Thyroid gland (tissue), 4 donors: ENCODE results near the gene TRAF7.
"Not testable (repeated sequence)": the region's sequence is repeated elsewhere in the genome, so short reads cannot be mapped to it uniquely, and the experiment has no call there.

ENCODE experiments used
- POLR2A ChIP-seq, 2 donors: fragments of 450-650 bp; IDR thresholded peaks; one replicate each; pipeline ENCODE4 v1.6.1; 2017; ENCODE audit warnings: antibody characterized with exemption in 2 of 2, mild to moderate bottlenecking in 2 of 2, moderate library complexity in 1 of 2
- TF ChIP-seq, protein P1 (sequence below), 6 experiments: fragments of 200-600 bp in 3 of 6; fragments of 450-650 bp in 3 of 6; sonication (generic) in 3 of 6; IDR thresholded peaks; one replicate each; pipeline ENCODE4 v1.5.1; 2016 to 2019; ENCODE audit warnings: antibody characterized with exemption in 6 of 6, mild to moderate bottlenecking in 2 of 6, inconsistent platforms in 1 of 6, moderate library complexity in 1 of 6

DNA sequence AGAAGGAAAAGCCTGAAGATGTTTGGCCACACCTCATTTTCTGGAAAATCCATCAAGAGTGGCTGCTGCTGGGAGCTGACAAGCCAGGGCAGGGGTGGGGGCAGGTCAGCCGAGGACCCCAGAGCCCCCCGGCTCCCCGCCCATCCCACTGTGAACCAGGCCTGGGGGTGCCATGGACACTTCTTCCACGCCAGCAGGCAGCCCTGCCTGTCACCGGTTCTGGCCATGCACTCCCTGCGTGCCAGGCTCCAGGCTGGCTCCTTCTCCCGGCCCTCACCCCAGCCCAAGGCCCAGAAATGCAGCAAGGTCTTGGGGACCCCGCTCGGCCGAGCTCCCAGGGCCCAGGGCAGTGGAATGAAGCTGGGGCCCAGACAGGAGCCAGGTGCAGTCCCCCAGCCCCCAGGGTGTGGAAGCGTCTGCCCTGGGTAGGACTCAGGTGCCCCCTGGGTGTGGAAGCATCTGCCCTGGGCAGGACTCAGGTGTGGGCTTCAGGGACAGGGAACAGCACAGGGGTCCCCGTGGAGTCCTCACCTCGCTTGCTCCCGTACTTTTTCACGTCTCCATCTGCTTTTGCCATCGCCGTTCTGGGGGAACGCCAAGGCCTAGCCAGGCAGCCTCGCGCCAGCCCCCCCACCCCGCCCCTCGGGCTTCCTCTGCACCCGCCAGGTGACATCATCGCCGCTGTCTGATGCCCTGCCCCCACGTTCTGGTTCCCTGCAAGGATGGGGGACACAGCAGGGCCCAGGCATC, 32.5 kb upstream of the TRAF7 start:
- TF ChIP-seq, protein P1, sequence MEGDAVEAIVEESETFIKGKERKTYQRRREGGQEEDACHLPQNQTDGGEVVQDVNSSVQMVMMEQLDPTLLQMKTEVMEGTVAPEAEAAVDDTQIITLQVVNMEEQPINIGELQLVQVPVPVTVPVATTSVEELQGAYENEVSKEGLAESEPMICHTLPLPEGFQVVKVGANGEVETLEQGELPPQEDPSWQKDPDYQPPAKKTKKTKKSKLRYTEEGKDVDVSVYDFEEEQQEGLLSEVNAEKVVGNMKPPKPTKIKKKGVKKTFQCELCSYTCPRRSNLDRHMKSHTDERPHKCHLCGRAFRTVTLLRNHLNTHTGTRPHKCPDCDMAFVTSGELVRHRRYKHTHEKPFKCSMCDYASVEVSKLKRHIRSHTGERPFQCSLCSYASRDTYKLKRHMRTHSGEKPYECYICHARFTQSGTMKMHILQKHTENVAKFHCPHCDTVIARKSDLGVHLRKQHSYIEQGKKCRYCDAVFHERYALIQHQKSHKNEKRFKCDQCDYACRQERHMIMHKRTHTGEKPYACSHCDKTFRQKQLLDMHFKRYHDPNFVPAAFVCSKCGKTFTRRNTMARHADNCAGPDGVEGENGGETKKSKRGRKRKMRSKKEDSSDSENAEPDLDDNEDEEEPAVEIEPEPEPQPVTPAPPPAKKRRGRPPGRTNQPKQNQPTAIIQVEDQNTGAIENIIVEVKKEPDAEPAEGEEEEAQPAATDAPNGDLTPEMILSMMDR (IDR thresholded peaks at IDR 0.05), result not testable (repeated sequence)
- not testable (repeated sequence) for TF ChIP-seq POLR2A (IDR thresholded peaks at IDR 0.05)
